PC-9 (cell line): Measurements from ENCODE around the gene VMO1.

Experiments used
- CTCF ChIP-seq: fragments of 200-600 bp; sonication (generic); conservative IDR thresholded peaks from 2 replicates; pipeline ENCODE4 v1.6.1; 2017; ENCODE audit warnings: mixed run types, antibody characterized with exemption, mild to moderate bottlenecking, moderate library complexity
- EZH2 ChIP-seq: fragments of 200-600 bp; sonication (generic); IDR thresholded peaks from 2 replicates; pipeline ENCODE4 v1.8.0; 2017; ENCODE audit warnings: antibody characterized with exemption, low read depth

- TF ChIP-seq CTCF = no peak
- no peak for TF ChIP-seq EZH2
These were observed 14.5 kb downstream of the VMO1 start, which contains the start of gene TM4SF5 for GRCh38 chr17:4771519-4772234.
